A673 (cell line): ENCODE measurements around the gene NUP188.

Experiments used
- EZH2 ChIP-seq: fragments of 200-600 bp; sonication (generic); IDR thresholded peaks from 2 replicates; pipeline ENCODE4 v1.6.1; 2017; ENCODE audit warnings: borderline replicate concordance, low read depth, mild to moderate bottlenecking, mixed read lengths, antibody characterized with exemption, low read length; ENCODE audit not compliant: poor library complexity, severe bottlenecking
- TF ChIP-seq, protein P1 (sequence below): fragments of 300-800, 200-600 bp; sonication (generic); conservative IDR thresholded peaks from 2 replicates; pipeline ENCODE4 v1.5.1; 2017; ENCODE audit warnings: low read depth, mild to moderate bottlenecking, antibody characterized with exemption, low read length, moderate library complexity, mixed read lengths

DNA sequence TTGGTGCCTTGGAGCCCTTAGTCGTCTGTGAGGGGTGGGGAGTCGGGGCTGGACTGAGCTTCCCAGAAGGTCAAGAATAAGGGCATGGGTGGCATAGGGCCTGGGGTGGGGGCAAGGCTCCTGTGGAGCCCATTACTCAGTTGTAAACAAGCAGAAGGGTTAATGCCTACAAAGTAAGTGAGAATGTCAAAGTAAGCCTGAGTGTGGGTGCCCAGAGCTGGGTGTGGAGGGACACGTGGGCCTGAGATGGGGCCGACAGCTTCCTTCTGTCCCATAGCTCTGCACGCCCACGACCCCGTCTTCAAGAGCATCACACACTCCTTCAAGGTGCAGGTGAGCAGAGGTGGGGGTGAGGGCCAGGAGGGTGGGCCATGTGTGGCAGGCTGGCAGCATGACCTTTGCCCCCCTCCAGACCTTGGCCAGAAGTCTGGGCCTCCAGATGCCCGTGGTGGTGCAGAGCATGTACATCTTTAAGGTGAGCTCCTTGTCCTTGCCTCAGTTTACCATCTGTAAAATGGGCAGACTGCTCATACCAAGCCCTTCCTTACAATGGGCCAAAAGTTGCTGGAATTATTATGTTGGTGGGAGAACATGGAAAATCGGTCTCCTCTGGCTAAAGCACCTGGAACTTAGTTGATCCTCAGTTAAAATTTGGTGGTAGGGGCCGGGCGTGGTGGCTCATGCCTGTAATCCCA lies 11.2 kb upstream of the NUP188 start:
- TF ChIP-seq, protein P1, sequence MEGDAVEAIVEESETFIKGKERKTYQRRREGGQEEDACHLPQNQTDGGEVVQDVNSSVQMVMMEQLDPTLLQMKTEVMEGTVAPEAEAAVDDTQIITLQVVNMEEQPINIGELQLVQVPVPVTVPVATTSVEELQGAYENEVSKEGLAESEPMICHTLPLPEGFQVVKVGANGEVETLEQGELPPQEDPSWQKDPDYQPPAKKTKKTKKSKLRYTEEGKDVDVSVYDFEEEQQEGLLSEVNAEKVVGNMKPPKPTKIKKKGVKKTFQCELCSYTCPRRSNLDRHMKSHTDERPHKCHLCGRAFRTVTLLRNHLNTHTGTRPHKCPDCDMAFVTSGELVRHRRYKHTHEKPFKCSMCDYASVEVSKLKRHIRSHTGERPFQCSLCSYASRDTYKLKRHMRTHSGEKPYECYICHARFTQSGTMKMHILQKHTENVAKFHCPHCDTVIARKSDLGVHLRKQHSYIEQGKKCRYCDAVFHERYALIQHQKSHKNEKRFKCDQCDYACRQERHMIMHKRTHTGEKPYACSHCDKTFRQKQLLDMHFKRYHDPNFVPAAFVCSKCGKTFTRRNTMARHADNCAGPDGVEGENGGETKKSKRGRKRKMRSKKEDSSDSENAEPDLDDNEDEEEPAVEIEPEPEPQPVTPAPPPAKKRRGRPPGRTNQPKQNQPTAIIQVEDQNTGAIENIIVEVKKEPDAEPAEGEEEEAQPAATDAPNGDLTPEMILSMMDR: no peak
- no peak for TF ChIP-seq EZH2
